ENCODE results near the gene EVC.
"Not testable (repeated sequence)": the region's sequence is repeated elsewhere in the genome, so short reads cannot be mapped to it uniquely, and the experiment has no call there.

The EVC gene

DNA sequence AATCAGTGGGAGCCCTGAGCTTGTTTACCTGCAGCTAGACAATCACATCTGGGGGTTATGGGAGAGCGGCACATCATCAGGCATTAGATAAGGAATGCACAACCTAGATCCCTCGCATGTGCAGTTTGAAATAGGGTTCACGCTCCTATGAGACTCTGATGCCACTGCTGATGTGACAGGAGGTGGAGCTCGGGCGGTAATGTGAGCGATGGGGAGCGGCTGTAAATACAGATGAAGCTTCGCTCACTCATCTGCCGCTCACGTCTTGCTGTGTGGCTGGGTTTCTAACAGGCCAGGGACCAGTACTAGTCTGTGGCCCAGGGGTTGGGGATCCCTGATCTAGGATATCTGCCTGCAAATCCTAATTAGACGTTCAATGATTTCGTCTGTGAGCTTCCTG lies 91.6 kb downstream of the EVC start:
- TF ChIP-seq, protein P1, sequence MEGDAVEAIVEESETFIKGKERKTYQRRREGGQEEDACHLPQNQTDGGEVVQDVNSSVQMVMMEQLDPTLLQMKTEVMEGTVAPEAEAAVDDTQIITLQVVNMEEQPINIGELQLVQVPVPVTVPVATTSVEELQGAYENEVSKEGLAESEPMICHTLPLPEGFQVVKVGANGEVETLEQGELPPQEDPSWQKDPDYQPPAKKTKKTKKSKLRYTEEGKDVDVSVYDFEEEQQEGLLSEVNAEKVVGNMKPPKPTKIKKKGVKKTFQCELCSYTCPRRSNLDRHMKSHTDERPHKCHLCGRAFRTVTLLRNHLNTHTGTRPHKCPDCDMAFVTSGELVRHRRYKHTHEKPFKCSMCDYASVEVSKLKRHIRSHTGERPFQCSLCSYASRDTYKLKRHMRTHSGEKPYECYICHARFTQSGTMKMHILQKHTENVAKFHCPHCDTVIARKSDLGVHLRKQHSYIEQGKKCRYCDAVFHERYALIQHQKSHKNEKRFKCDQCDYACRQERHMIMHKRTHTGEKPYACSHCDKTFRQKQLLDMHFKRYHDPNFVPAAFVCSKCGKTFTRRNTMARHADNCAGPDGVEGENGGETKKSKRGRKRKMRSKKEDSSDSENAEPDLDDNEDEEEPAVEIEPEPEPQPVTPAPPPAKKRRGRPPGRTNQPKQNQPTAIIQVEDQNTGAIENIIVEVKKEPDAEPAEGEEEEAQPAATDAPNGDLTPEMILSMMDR (IDR thresholded peaks at IDR 0.05; ENCODE audit: extremely low read depth, missing control alignments), result no peak
- no peak for DNase-seq (ENCODE audit: low spot score)

DNA sequence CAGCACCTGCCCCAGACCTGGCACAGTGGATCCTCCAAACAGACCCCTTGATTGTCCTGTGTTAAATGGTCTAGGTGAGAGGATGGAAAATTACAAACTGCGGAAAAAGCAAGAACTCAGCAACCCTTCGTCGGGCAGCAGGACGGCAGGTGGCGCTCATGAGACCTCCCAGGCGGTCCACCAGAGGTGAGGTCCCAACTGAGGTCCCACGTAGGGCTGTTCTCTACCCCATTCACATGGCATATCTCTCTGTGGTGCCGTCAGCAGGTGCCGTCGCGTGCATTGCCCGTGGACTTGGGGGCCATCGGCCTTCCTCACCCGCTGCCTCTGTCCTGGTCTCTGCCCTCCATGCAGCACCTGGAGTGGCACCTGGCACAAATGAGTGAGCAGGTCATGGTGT lies 93.7 kb downstream of the EVC start:
- TF ChIP-seq, protein P1 (IDR thresholded peaks at IDR 0.05; ENCODE audit: extremely low read depth, missing control alignments), result no peak
- DNase-seq (ENCODE audit: low spot score), result no peak

DNA sequence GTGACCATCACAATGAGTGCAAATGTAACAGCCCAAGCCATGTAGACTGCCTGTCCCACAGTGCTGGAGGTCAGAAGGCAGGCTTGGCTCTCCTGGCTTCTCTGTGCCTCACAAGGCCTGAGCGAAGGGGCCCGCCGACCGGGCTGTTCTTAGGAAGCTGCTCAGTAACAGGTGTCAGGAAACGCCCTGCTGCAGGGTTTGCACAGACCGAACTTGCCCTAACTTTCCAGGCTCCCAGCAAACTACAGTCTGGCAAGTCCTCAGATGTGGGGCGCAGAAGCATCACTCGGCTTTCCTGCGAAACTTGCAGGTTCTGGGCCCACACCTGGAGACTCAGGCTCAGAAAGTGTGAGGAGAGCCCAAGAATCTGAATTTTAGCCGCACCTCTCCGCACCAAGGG lies 94.3 kb downstream of the EVC start:
- no peak for DNase-seq (ENCODE audit: low spot score)
- TF ChIP-seq, protein P1 (IDR thresholded peaks at IDR 0.05; ENCODE audit: extremely low read depth, missing control alignments), result no peak

DNA sequence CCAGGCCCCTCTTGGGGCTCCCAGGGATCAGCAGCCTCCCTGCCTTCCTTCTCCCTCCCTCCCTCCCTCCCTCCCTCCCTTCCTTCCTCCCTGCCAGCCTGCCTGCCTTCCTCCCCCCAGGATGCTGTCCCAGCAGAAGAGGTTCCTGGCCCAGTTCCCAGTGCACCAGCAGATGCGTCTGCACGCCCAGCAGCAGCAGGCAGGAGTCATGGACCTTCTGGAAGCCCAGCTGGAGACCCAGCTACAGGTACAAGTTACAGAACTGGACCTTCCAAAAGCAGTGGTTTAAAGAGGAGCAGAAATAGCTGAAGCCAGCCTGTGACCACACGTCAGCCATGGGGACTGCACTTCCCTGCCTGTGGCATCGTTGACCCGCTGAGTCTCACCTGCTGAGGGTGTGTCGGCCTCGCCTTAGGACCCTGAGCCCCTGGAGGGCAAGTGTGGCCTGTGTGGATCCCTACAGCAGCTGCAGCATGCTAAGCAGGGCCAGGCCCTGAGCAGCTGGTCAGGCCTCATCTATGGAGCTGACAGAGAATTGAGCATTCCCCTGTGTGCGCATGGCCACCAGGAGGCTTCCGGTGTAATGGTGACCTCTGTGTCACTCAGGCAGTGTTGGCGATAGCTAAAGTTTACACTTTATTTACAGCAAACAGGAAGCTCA lies 97.2 kb downstream of the EVC start:
- DNase-seq (ENCODE audit: low spot score), result no peak
- TF ChIP-seq, protein P1 (IDR thresholded peaks at IDR 0.05; ENCODE audit: extremely low read depth, missing control alignments), result no peak

DNA sequence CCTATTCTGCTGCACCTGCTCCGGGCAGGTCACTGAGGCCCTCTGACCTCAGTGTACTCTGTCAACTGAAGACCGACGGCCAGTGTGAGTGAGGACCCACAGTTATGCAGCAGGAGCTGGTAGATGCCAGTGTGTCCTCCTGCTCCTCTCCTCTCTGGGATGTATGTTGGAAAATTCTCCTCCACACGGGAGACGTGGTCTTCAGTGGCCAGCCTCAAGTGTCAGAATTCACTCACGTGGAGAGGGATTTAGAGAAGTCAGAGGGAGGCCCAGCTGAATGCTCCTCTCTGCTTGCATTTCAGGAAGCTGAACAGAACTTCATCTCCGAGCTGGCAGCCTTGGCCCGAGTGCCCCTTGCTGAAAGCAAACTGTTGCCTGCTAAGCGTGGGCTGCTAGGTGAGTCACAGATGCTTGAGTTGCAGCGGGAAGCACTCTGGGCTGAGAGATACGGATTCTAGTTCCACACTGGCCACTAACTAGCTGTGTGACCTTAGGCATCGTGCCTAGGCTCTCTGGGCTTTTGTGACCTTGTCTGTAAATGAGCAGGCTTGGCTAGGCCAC lies 98.3 kb downstream of the EVC start:
- TF ChIP-seq, protein P1 (IDR thresholded peaks at IDR 0.05; ENCODE audit: extremely low read depth, missing control alignments), result no peak

DNA sequence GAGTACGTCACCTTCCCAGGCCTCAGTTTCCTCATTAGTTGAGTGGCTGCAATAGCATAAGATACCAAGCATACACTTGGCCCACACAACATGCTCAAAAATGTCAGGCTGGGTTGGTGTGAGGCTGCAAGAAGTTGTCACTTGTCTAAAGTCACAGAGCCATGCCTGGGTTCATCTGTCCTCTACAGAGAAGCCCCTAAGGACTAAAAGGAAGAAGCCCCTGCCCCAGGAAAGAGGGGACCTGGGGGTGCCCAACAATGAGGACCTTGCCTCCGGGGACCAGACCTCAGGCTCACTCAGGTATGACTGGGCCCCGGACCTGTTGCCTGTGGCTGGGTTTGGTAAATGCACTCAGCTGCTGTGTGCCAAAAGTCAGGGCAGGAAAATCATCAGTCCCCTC lies 99.2 kb downstream of the EVC start:
- TF ChIP-seq, protein P1 (IDR thresholded peaks at IDR 0.05; ENCODE audit: extremely low read depth, missing control alignments), result no peak
- no peak for DNase-seq (ENCODE audit: low spot score)

More for the DNA sequence above, 98.3 kb downstream of the EVC start:
- DNase-seq (ENCODE audit: low spot score), result no peak

DNA sequence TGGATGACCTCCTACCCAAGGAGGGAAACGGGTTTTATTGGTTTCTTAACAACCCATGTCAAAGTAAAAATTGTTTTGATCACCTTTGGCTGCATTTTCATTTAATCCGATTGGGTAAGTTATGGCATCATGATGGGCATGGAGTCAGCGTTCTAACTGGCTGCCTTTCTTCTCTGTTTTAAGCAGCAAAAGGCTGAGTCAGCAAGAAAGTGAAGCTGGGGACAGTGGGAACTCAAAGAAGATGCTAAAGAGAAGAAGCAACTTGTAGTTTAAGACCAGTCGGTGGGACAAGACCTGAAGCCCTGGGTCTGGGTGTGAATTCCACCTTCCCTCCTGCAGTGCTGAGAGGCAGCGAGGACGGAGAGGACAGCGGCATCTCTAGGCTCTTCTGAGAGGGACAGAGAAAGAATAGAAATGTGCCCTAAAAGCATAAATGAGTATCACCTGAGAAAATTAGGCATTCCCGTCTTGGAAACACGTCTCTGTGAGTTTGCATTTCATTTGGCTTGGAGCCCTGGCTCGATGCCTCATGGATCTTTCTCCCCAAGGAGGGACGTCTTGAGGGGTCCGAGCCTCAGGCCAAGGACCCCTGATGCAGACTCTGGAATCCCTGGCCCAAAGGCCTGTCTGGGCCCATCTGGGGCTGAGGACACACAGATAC lies 99.9 kb downstream of the EVC start:
- DNase-seq (ENCODE audit: low spot score), result no peak

DNA sequence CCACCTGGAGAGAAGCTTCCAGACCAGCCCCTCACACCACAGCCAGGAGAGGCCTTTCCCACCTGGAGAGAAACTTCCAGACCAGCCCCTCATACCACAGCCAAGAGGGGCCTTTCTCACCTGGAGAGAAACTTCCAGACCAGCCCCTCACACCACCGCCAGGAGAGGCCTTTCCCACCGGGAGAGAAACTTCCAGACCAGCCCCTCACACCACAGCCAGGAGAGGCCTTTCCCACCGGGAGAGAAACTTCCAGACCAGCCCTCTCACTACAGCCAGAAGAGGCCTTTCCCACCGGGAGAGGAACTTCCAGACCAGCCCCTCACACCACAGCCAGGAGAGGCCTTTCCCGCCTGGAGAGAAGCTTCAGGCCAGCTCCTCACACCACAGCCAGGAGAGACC lies 101.1 kb downstream of the EVC start:
- not testable (repeated sequence) for DNase-seq (ENCODE audit: low spot score)

More for the DNA sequence above, 99.9 kb downstream of the EVC start:
- TF ChIP-seq, protein P1 (IDR thresholded peaks at IDR 0.05; ENCODE audit: extremely low read depth, missing control alignments), result no peak

Data from GM20000 (cell line).